ENCODE data around the gene CYRIA.
A peak's percentile ranks its signal among the peaks of the same experiment; 100 is the strongest.

Gene CYRIA

DNA sequence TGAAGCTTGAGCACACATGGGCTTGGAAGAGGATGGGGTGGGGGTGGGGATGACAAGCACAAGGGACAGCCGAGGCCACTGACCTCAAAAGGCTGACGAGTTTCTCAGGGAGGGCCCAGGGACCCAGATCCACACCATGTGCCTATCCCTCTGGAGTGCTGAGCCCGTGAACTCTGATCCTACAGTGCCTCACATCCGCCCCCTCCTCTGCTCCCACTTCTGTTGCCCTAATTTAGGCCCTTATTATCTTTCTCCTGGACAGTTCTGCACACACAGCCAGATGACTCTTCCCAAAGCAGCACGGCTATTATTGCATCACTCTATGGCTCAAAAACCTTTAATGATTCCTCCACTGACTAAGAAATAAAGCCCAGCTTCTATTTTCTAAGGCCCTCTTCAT, 24.8 kb downstream of the CYRIA start:
- no peak overlapping the region for H3K4me3 ChIP-seq (ENCODE audit: low read depth in 1 of 2, low read length in 1 of 2)
- peaks cover 5% of the 10 kb centered on the region for H3K27me3 ChIP-seq
- no peak overlapping the region for H3K27ac ChIP-seq
- TF ChIP-seq, protein P1, sequence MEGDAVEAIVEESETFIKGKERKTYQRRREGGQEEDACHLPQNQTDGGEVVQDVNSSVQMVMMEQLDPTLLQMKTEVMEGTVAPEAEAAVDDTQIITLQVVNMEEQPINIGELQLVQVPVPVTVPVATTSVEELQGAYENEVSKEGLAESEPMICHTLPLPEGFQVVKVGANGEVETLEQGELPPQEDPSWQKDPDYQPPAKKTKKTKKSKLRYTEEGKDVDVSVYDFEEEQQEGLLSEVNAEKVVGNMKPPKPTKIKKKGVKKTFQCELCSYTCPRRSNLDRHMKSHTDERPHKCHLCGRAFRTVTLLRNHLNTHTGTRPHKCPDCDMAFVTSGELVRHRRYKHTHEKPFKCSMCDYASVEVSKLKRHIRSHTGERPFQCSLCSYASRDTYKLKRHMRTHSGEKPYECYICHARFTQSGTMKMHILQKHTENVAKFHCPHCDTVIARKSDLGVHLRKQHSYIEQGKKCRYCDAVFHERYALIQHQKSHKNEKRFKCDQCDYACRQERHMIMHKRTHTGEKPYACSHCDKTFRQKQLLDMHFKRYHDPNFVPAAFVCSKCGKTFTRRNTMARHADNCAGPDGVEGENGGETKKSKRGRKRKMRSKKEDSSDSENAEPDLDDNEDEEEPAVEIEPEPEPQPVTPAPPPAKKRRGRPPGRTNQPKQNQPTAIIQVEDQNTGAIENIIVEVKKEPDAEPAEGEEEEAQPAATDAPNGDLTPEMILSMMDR (IDR thresholded peaks at IDR 0.05) = no peak
- no peaks in the 10 kb centered on the region for H3K9me3 ChIP-seq
- H3K36me3 ChIP-seq = peaks cover 37% of the 10 kb centered on the region
- peaks cover 2 to 4% of the 10 kb centered on the region in 2 experiments for H3K4me1 ChIP-seq (ENCODE audit: control insufficient read depth in 1 of 2, insufficient read depth in 1 of 2, low read depth in 1 of 2, low read length in 1 of 2)

DNA sequence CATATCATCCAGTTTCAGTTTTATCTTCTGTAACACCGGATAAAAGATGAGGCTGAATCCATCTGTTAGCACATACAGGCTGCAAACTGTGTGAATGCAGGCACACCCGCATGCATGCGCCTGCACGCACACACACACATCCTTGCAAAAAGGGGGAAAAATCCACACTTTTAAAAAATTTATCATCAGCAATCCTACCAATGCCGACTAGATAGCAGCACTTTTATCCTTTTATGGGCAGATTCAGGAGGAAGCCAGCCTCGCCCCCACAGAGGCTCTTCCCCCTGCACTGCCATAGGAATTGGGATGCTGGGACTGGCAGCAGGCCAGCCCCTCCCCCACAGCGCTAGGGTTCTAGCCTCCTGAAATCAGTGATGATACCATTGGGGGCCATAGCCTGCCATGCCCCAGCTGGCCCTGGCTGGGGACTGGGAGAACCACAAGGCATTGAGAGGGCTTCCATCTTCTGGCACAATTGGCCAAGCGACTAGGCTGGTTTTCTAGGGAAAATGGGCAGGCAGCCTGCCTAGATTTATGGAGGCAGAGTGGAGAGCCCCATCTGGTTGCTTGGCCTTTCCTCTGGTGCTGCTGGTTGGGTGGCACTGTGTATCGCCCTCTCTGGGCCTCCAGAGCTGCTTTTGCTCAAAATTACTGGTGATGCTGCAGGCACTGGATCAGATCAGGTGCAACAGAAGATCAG, 25.5 kb downstream of the CYRIA start:
- Histone ChIP-seq H3K36me3 (peaks cover 38% of the 10 kb centered on the region), H3K27ac (no peak overlapping the region), H3K4me1 (ENCODE audit: control insufficient read depth in 1 of 2, insufficient read depth in 1 of 2, low read depth in 1 of 2, low read length in 1 of 2) (peaks cover 2 to 8% of the 10 kb centered on the region in 2 experiments), H3K4me3 (ENCODE audit: low read depth in 1 of 2, low read length in 1 of 2) (no peak overlapping the region), H3K27me3 (peaks cover 13% of the 10 kb centered on the region), H3K9me3 (no peaks in the 10 kb centered on the region)
- TF ChIP-seq, protein P1 (IDR thresholded peaks at IDR 0.05) = no peak

DNA sequence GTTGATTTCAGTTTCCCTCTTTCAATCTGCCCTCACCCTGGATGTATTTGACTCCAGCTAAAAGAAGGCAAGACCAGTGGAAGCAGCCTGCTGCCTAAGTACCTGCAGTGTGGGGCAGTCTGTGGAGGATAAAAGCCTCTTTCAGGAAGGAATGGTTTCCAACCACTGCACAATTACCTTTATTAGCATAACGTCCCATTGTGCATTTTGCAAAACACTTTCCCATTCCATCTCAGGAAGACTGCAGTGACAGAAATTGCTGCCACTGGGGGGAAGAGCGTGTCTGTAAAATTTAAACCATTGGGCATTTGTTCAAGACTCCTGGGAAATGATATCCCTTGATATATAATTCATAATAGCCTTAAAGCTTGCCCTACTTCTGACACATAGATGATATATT, 26.2 kb downstream of the CYRIA start:
- Histone ChIP-seq H3K4me1 (ENCODE audit: control insufficient read depth in 1 of 2, insufficient read depth in 1 of 2, low read depth in 1 of 2, low read length in 1 of 2) (peaks cover 2 to 8% of the 10 kb centered on the region in 2 experiments), H3K36me3 (peaks cover 39% of the 10 kb centered on the region), H3K9me3 (no peaks in the 10 kb centered on the region), H3K4me3 (ENCODE audit: low read depth in 1 of 2, low read length in 1 of 2) (no peak overlapping the region), H3K27me3 (peaks cover 17% of the 10 kb centered on the region), H3K27ac (peak overlapping the region; percentile 30)
- TF ChIP-seq, protein P1 (IDR thresholded peaks at IDR 0.05) = no peak

DNA sequence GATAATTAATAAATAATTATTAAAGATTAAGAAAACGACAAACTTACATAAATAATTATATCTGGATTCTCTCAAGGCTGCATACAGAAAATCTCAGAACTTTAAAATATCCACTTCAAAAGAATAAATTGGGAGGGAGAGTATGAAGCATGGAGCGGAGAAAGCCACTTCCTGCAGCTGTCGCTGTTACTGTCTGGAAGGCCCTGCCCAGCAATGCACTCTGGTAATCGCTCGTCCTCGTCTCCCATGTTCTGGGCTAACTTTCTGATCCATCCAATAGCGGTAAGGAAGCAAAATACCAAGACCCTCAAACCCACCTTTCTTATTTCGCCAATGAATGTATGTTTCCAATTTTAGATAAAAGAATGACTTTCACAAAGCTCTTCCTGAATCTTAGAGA, 26.7 kb downstream of the CYRIA start:
- Histone ChIP-seq H3K4me3 (ENCODE audit: low read depth in 1 of 2, low read length in 1 of 2) (no peak overlapping the region), H3K4me1 (ENCODE audit: control insufficient read depth in 1 of 2, insufficient read depth in 1 of 2, low read depth in 1 of 2, low read length in 1 of 2) (peaks cover 2 to 8% of the 10 kb centered on the region in 2 experiments)

DNA sequence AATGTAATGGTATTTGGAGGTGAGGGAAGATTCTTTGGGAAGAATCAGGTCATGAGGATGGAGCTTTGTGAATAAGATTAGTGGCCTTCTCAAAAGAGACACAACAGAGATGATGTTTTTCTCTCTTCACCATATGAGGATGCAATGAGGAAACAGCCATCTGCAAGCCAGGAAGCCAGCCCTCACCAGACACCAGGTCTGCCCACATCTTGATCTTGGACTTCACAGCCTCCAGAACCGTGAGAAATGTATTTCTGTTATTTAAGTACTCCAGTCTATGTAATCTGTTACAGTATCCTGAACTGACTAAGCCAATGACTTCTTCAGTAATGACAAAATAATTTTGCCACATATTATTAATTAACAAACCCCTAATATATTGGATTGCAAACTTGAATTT, 28.3 kb downstream of the CYRIA start:
- TF ChIP-seq, protein P1 (IDR thresholded peaks at IDR 0.05) = no peak
- H3K27ac ChIP-seq = no peak overlapping the region
- peaks cover 17% of the 10 kb centered on the region for H3K27me3 ChIP-seq
- H3K9me3 ChIP-seq = no peaks in the 10 kb centered on the region
- peaks cover 29% of the 10 kb centered on the region for H3K36me3 ChIP-seq
- no peak overlapping the region for H3K4me3 ChIP-seq (ENCODE audit: low read depth in 1 of 2, low read length in 1 of 2)
- H3K4me1 ChIP-seq (ENCODE audit: control insufficient read depth in 1 of 2, insufficient read depth in 1 of 2, low read depth in 1 of 2, low read length in 1 of 2) = peaks cover 2 to 8% of the 10 kb centered on the region in 2 experiments

More for the DNA sequence above, 26.7 kb downstream of the CYRIA start:
- TF ChIP-seq, protein P1 (IDR thresholded peaks at IDR 0.05) = no peak
- no peaks in the 10 kb centered on the region for H3K9me3 ChIP-seq
- H3K36me3 ChIP-seq = peaks cover 34% of the 10 kb centered on the region
- H3K27ac ChIP-seq = peak overlapping the region; percentile 30
- H3K27me3 ChIP-seq = peaks cover 17% of the 10 kb centered on the region

All from neutrophil (primary cell).